Neural cell (in vitro differentiated cells): Measurements from ENCODE around the gene MOV10L1. TPM values are rescaled to one million over a fixed set of nuclear protein-coding genes. Genes with fewer than 3 reads are reported as not detected.

ENCODE experiments used
- H2AFZ ChIP-seq: fragments of 200-600, 300-800 bp; sonication (generic), shearing (Covaris generic); 2 replicates; pipeline ENCODE4 v1.6.0; 2014; ENCODE audit warnings: low read depth, mild to moderate bottlenecking, antibody characterized with exemption, low read length, moderate library complexity
- H3F3A ChIP-seq: fragments of 200-600 bp; shearing (Covaris generic); 2 replicates; pipeline ENCODE4 v1.6.1; 2016; ENCODE audit warnings: mild to moderate bottlenecking, moderate library complexity, mixed read lengths, antibody characterized with exemption, low read length; ENCODE audit not compliant: insufficient read depth, poor library complexity, severe bottlenecking
- H3K27ac ChIP-seq: fragments of 200-600, 300-800 bp; sonication (generic), shearing (Covaris generic); 2 replicates; pipeline ENCODE4 v1.5.1; 2014; ENCODE audit warnings: mild to moderate bottlenecking, low read length, moderate library complexity
- H3K27me3 ChIP-seq: fragments of 300-800, 200-600 bp; sonication (generic), shearing (Covaris generic); 2 replicates; pipeline ENCODE4 v1.6.0; 2014; ENCODE audit warnings: mild to moderate bottlenecking, low read depth, low read length, moderate library complexity; ENCODE audit not compliant: insufficient read depth
- H3K36me3 ChIP-seq: fragments of 300-800, 200-600 bp; sonication (generic), shearing (Covaris generic); 2 replicates; pipeline ENCODE4 v1.5.1; 2014; ENCODE audit warnings: mild to moderate bottlenecking, antibody characterized with exemption, low read length, moderate library complexity; ENCODE audit not compliant: insufficient read depth
- H3K4me2 ChIP-seq: fragments of 300-800, 200-600 bp; sonication (generic), shearing (Covaris generic); 2 replicates; pipeline ENCODE4 v1.6.0; 2014; ENCODE audit warnings: mild to moderate bottlenecking, low read length
- H3K4me3 ChIP-seq: fragments of 300-800, 200-600 bp; sonication (generic), shearing (Covaris generic); 2 replicates; pipeline ENCODE4 v1.5.1; 2014; ENCODE audit warnings: mild to moderate bottlenecking, low read length, moderate library complexity
- H3K79me2 ChIP-seq: fragments of 200-600 bp; shearing (Covaris generic); replicated peaks from 2 replicates; pipeline ENCODE4 v1.6.0; 2014; ENCODE audit warnings: mild to moderate bottlenecking, low read length, moderate library complexity; ENCODE audit not compliant: insufficient read depth
- H3K9ac ChIP-seq: fragments of 300-800, 200-600 bp; sonication (generic), shearing (Covaris generic); 2 replicates; pipeline ENCODE4 v1.6.1; 2016; ENCODE audit warnings: mild to moderate bottlenecking, low read length, mixed read lengths
- H3K9me2 ChIP-seq: fragments of 200-600 bp; shearing (Covaris generic); 2 replicates; pipeline ENCODE4 v1.6.1; 2016; ENCODE audit warnings: mild to moderate bottlenecking, low read length, mixed read lengths; ENCODE audit not compliant: insufficient read depth
- H3K9me3 ChIP-seq: fragments of 200-600, 300-800 bp; sonication (generic), shearing (Covaris generic); 2 replicates; pipeline ENCODE4 v1.6.1; 2016; ENCODE audit warnings: mild to moderate bottlenecking, mixed run types, low read length, moderate library complexity, mixed read lengths
- H4K20me1 ChIP-seq: fragments of 200-600 bp; shearing (Covaris generic); 2 replicates; pipeline ENCODE4 v1.6.1; 2016; ENCODE audit warnings: mild to moderate bottlenecking, mixed run types; ENCODE audit not compliant: insufficient read depth
- CTCF ChIP-seq: fragments of 450-650 bp; IDR thresholded peaks from 2 replicates; pipeline ENCODE4 v1.5.1; 2014; ENCODE audit warnings: antibody characterized with exemption, mild to moderate bottlenecking, moderate library complexity; ENCODE audit not compliant: poor library complexity, severe bottlenecking
- EP300 ChIP-seq: fragments of 450-650 bp; conservative IDR thresholded peaks from 2 replicates; pipeline ENCODE4 v1.6.1; 2014; ENCODE audit warnings: antibody characterized with exemption, mild to moderate bottlenecking, moderate library complexity; ENCODE audit not compliant: poor library complexity, severe bottlenecking
- EZH2 ChIP-seq: fragments of 200-600, 300-800 bp; shearing (Covaris generic), sonication (generic); IDR thresholded peaks from 2 replicates; pipeline ENCODE4 v1.6.1; 2014; ENCODE audit warnings: antibody characterized with exemption, low read length, borderline replicate concordance, mild to moderate bottlenecking; ENCODE audit not compliant: insufficient read depth, poor library complexity, severe bottlenecking
- MXI1 ChIP-seq: fragments of 450-650 bp; conservative IDR thresholded peaks from 2 replicates; pipeline ENCODE4 v1.6.1; 2014; ENCODE audit warnings: antibody characterized with exemption, mild to moderate bottlenecking; ENCODE audit not compliant: poor library complexity, severe bottlenecking
- POLR2AphosphoS5 ChIP-seq: IDR thresholded peaks from 2 replicates; pipeline ENCODE4 v1.6.1; 2012
- RAD21 ChIP-seq: fragments of 450-650 bp; conservative IDR thresholded peaks from 2 replicates; pipeline ENCODE4 v1.6.1; 2014; ENCODE audit warnings: antibody characterized with exemption, mild to moderate bottlenecking, moderate library complexity
- REST ChIP-seq: IDR thresholded peaks from 2 replicates; pipeline ENCODE4 v1.6.1; 2012; ENCODE audit warnings: borderline replicate concordance
- SMC3 ChIP-seq: fragments of 450-650 bp; conservative IDR thresholded peaks from 2 replicates; pipeline ENCODE4 v1.6.1; 2014; ENCODE audit warnings: antibody characterized with exemption, mild to moderate bottlenecking, moderate library complexity; ENCODE audit not compliant: poor library complexity
- TAF1 ChIP-seq: IDR thresholded peaks from 2 replicates; pipeline ENCODE4 v1.6.1; 2012; ENCODE audit warnings: low read depth
- polyA plus RNA-seq: library from polyadenylated mRNA; depleted of rRNA; stranded (reverse); fragments of >200 nt; gene quantifications from 2 replicates; pipeline ENCODE4 v1.2.3, GENCODE V29; 2014

Gene MOV10L1
- polyA plus RNA-seq, 1 donor from 2014 or later: not detected

GRCh38 chr22:50070366-50070765 is 19.4 kb upstream of the MOV10L1 start:
- H3K4me3 ChIP-seq: no peak overlapping the region
- no peaks in the 10 kb centered on the region for H3K79me2 ChIP-seq
- H4K20me1 ChIP-seq: no peaks in the 10 kb centered on the region
- no peaks in the 10 kb centered on the region for H3K27me3 ChIP-seq
- no peaks in the 10 kb centered on the region for H3F3A ChIP-seq
- no peak overlapping the region for H3K9ac ChIP-seq
- no peaks in the 10 kb centered on the region for H3K9me2 ChIP-seq
- no peak overlapping the region for H2AFZ ChIP-seq
- TF ChIP-seq EP300 (no peak), SMC3 (no peak), TAF1 (no peak), CTCF (no peak), RAD21 (no peak), POLR2AphosphoS5 (no peak), MXI1 (no peak), EZH2 (no peak), REST (no peak)
- no peaks in the 10 kb centered on the region for H3K36me3 ChIP-seq
- no peak overlapping the region for H3K27ac ChIP-seq
- no peaks in the 10 kb centered on the region for H3K9me3 ChIP-seq
- no peak overlapping the region for H3K4me2 ChIP-seq

GRCh38 chr22:50071432-50072166 is 18.2 kb upstream of the MOV10L1 start:
- Histone ChIP-seq H3K36me3 (no peaks in the 10 kb centered on the region), H3K9me3 (no peaks in the 10 kb centered on the region)
- TF ChIP-seq RAD21 (no peak), POLR2AphosphoS5 (no peak), MXI1 (no peak), SMC3 (no peak)

More at GRCh38 chr22:50071432-50072166, 18.2 kb upstream of the MOV10L1 start:
- H3K9me2 ChIP-seq: no peaks in the 10 kb centered on the region
- H3K4me2 ChIP-seq: no peak overlapping the region
- no peak overlapping the region for H3K9ac ChIP-seq
- H3K27ac ChIP-seq: no peak overlapping the region
- H3K4me3 ChIP-seq: no peak overlapping the region
- no peaks in the 10 kb centered on the region for H3F3A ChIP-seq
- H2AFZ ChIP-seq: no peak overlapping the region
- H4K20me1 ChIP-seq: no peaks in the 10 kb centered on the region
- no peaks in the 10 kb centered on the region for H3K27me3 ChIP-seq
- H3K79me2 ChIP-seq: no peaks in the 10 kb centered on the region
